HepG2 (cell line): ENCODE measurements around the gene GPR31. TPM values are rescaled to one million over a fixed set of nuclear protein-coding genes. Genes with fewer than 3 reads are reported as not detected.

Experiments
- ATAC-seq: fragments of 200-7000 bp; cut with Tn5 transposase; 3 replicates; pipeline ENCODE4 v1.9.1; 2020; ENCODE audit warnings: mild to moderate bottlenecking, moderate library complexity
- BruUV-seq: library from RNA; stranded (reverse); fragments of 400-500 nt; replicated peaks from 2 replicates; lab custom pipeline; 2021; lab: Mats Ljungman, UMichigan
- CTCF ChIA-PET: fragments of 300-600 bp; formaldehyde crosslinking; extraction: SDS; loops from one replicate; lab custom pipeline; 2021; ENCODE audit warnings: low total read pairs, inconsistent platforms, low intra/inter-chr PET ratio; lab: Yijun Ruan, JAX
- POLR2A ChIA-PET: fragments of 350-600 bp; sonication (Branson Sonifier 250); formaldehyde crosslinking; loops from one replicate; lab custom pipeline; 2020; ENCODE audit warnings: antibody characterized with exemption, inconsistent platforms; lab: Yijun Ruan, JAX
- DNase-seq: peaks from one replicate; pipeline ENCODE4 v3.0.0-alpha.2; 2015; ENCODE audit warnings: low spot score
- FAIRE-seq: peaks from 3 replicates; lab custom pipeline; 2011; peaks lifted over from hg19 to GRCh38; lab: Jason Lieb, UNC
- H2AFZ ChIP-seq: one replicate; pipeline ENCODE4 v1.6.1; 2011; ENCODE audit warnings: low read length, inconsistent platforms
- H3K27ac ChIP-seq: fragments of 300-600 bp; 3 replicates; pipeline ENCODE4 v1.8.0; 2011; ENCODE audit warnings: mixed run types, mild to moderate bottlenecking, mixed read lengths, low read length, inconsistent platforms; ENCODE audit not compliant: insufficient read depth; ENCODE audit errors: extremely low read length
- H3K27me3 ChIP-seq, 2 experiments: fragments of 200-600 bp in 1 of 2; 2 replicates in 1 of 2; 3 replicates in 1 of 2; pipeline versions ENCODE4 v1.6.0 to v1.8.0; 2011; ENCODE audit warnings: low read length in 2 of 2, mild to moderate bottlenecking in 2 of 2, moderate library complexity in 2 of 2, inconsistent platforms in 1 of 2; ENCODE audit not compliant: insufficient read depth in 2 of 2, control insufficient read depth in 1 of 2
- H3K36me3 ChIP-seq, 2 experiments: fragments of 200-600 bp in 1 of 2; replicated peaks in 1 of 2; 2 replicates in 1 of 2; 3 replicates in 1 of 2; pipeline versions ENCODE4 v1.5.1 to v1.8.0; 2011; ENCODE audit warnings: low read length in 2 of 2, inconsistent platforms in 1 of 2; ENCODE audit not compliant: insufficient read depth in 2 of 2, control insufficient read depth in 1 of 2
- H3K4me1 ChIP-seq: 2 replicates; pipeline ENCODE4 v1.5.1; 2012; ENCODE audit warnings: low read length, inconsistent platforms; ENCODE audit not compliant: insufficient read depth
- H3K4me2 ChIP-seq: 2 replicates; pipeline ENCODE4 v1.6.0; 2011; ENCODE audit warnings: low read depth, low read length, inconsistent platforms
- H3K4me3 ChIP-seq, 3 experiments: fragments of 200-600 bp in 1 of 3; sonication (generic), shearing (Covaris generic) in 1 of 3; replicated peaks in 1 of 3; 2 replicates each; pipeline ENCODE4 v1.5.1; 2011 to 2016; ENCODE audit warnings: low read length in 3 of 3, inconsistent platforms in 2 of 3, low read depth in 2 of 3, mild to moderate bottlenecking in 2 of 3, control low read depth in 1 of 3, mixed read lengths in 1 of 3; ENCODE audit not compliant: insufficient read depth in 1 of 3
- H3K79me2 ChIP-seq: one replicate; pipeline ENCODE4 v1.6.1; 2011; ENCODE audit warnings: low read length, inconsistent platforms; ENCODE audit not compliant: insufficient read depth
- H3K9ac ChIP-seq: 2 replicates; pipeline ENCODE4 v1.6.0; 2011; ENCODE audit warnings: mild to moderate bottlenecking, low read depth, low read length, inconsistent platforms; ENCODE audit not compliant: insufficient read depth
- H3K9me3 ChIP-seq: 2 replicates; pipeline ENCODE4 v1.5.1; 2012; ENCODE audit warnings: mild to moderate bottlenecking, low read length
- H4K20me1 ChIP-seq: 2 replicates; pipeline ENCODE4 v1.6.0; 2011; ENCODE audit warnings: inconsistent platforms, mild to moderate bottlenecking, low read length, moderate library complexity; ENCODE audit not compliant: insufficient read depth
- BCL3 ChIP-seq: sonication (generic); formaldehyde crosslinking; IDR thresholded peaks from 2 replicates; pipeline ENCODE4 v1.5.1; 2020; ENCODE audit warnings: mild to moderate bottlenecking, missing genetic modification reagents, moderate library complexity
- HES4 ChIP-seq: sonication (generic); formaldehyde crosslinking; IDR thresholded peaks from 2 replicates; pipeline ENCODE4 v1.9.0; 2021; ENCODE audit warnings: mild to moderate bottlenecking, missing genetic modification reagents, borderline replicate concordance
- HIVEP1 ChIP-seq: sonication (generic); formaldehyde crosslinking; IDR thresholded peaks from 2 replicates; pipeline ENCODE4 v1.4.0; 2020; ENCODE audit warnings: mild to moderate bottlenecking, missing genetic modification reagents
- KDM5B ChIP-seq: sonication (generic); formaldehyde crosslinking; IDR thresholded peaks from 2 replicates; pipeline ENCODE4 v1.4.0; 2020; ENCODE audit warnings: missing genetic modification reagents, mild to moderate bottlenecking, borderline replicate concordance
- MTA3 ChIP-seq: sonication (generic); formaldehyde crosslinking; IDR thresholded peaks from 2 replicates; pipeline ENCODE4 v1.4.0; 2020; ENCODE audit warnings: missing genetic modification reagents
- RXRB ChIP-seq: IDR thresholded peaks from 2 replicates; pipeline ENCODE4 v1.6.1; 2016; ENCODE audit warnings: borderline replicate concordance, missing genetic modification reagents, missing compliant biosample characterization
- ZFP91 ChIP-seq: sonication (generic); formaldehyde crosslinking; IDR thresholded peaks from 2 replicates; pipeline ENCODE4 v1.9.0; 2022; ENCODE audit warnings: missing genetic modification reagents, mild to moderate bottlenecking, borderline replicate concordance
- ZNF17 ChIP-seq: sonication (generic); formaldehyde crosslinking; IDR thresholded peaks from 2 replicates; pipeline ENCODE4 v1.5.0; 2020; ENCODE audit warnings: mild to moderate bottlenecking, missing genetic modification reagents
- ZNF205 ChIP-seq: IDR thresholded peaks from 2 replicates; pipeline ENCODE4 v1.6.1; 2018; ENCODE audit warnings: missing biosample characterization, missing genetic modification reagents
- ZNF337 ChIP-seq: sonication (generic); formaldehyde crosslinking; IDR thresholded peaks from 2 replicates; pipeline ENCODE4 v1.5.1; 2020; ENCODE audit warnings: missing genetic modification reagents, low read depth, mild to moderate bottlenecking, borderline replicate concordance
- ZNF441 ChIP-seq: sonication (generic); formaldehyde crosslinking; IDR thresholded peaks from 2 replicates; pipeline ENCODE4 v1.7.0; 2021; ENCODE audit warnings: missing genetic modification reagents, borderline replicate concordance
- ZNF687 ChIP-seq: sonication (generic); formaldehyde crosslinking; IDR thresholded peaks from 2 replicates; pipeline ENCODE4 v1.5.1; 2020; ENCODE audit warnings: mild to moderate bottlenecking, missing genetic modification reagents, moderate library complexity
- ZNF850 ChIP-seq: sonication (generic); formaldehyde crosslinking; conservative IDR thresholded peaks from 2 replicates; pipeline ENCODE4 v1.9.0; 2021; ENCODE audit warnings: mild to moderate bottlenecking, missing genetic modification reagents
- WGBS: methylation state at CpG from one replicate; pipeline ENCODE4 v1.1.6; 2017; ENCODE audit warnings: low lambda C conversion rate; 5-methylcytosine and 5-hydroxymethylcytosine counted together
- in situ Hi-C: cut with HindIII; loops from 2 replicates; pipeline ENCODE4 v1.10.0; 2017; ENCODE audit warnings: low pct_unique_long_range_greater_than_20kb; ENCODE audit not compliant: extremely low pct_ligation_motif_present
- intact Hi-C: fragments of 100-400 bp; cut with micrococcal nuclease; formaldehyde crosslinking; loops from one replicate; pipeline ENCODE4 v1.10.0; 2022; ENCODE audit not compliant: unreplicated experiment
- polyA plus RNA-seq, 8 experiments: library from polyadenylated mRNA; depleted of rRNA in 3 of 8; stranded (reverse) in 7 of 8; unstranded in 1 of 8; fragments of >200 nt; fragmentation: Illumina TruSeq in 4 of 8; extraction: Trizol in 4 of 8; gene quantifications; 2 replicates each; pipeline versions ENCODE4 v1.2.1 to v1.2.3, GENCODE V29; 2011 to 2016; ENCODE audit warnings: low read depth in 4 of 8, missing spikeins in 1 of 8, mixed read lengths in 1 of 8; ENCODE audit not compliant: insufficient read depth in 1 of 8
- total RNA-seq, 5 experiments: library from RNA; depleted of rRNA; stranded (reverse); fragments of >200 nt; fragmentation: Illumina TruSeq; extraction: Trizol; gene quantifications; 2 replicates each; pipeline ENCODE4 v1.2.3, GENCODE V29; 2016; ENCODE audit warnings: low read depth in 1 of 5
- TF ChIP-seq, protein P1 (sequence below): sonication (generic); formaldehyde crosslinking; IDR thresholded peaks from 2 replicates; pipeline ENCODE4 v1.5.1; 2020; ENCODE audit warnings: missing genetic modification reagents, mild to moderate bottlenecking, borderline replicate concordance

The GPR31 gene
- total and polyA plus RNA-seq, 2 of the 13 experiments (the other 11 are each of a cell fraction or from before 2014, with no cell fraction given): not detected

DNA sequence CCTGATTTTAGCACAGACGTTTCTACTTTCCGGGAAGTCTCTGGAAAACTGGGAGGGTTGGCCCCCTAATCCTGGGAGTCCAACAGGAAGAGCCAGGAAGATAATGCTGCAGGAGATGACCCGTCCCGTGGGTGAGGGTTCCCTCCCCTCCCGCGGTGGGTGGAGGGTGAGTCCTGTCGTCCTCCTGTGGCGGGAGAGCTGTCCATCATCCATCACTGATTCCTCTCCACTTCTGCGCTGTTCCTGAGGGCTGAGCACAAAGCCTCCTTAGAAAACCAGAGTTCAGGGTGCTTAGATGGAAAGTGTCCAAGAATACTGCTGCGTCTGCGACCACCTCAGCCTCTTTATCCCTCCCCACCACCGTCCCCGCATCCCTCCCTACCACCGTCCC lies 40.9 kb downstream of the GPR31 start (continued):
- TF ChIP-seq ZNF337 (CRISPR knock-in tag) (no peak), ZNF205 (CRISPR knock-in tag) (no peak), ZNF687 (CRISPR knock-in tag) (peak; percentile 20; the same call in 1 of the 2 replicates), BCL3 (CRISPR knock-in tag) (no peak)

GRCh38 chr6:167116109-167116837 lies 41.5 kb downstream of the GPR31 start:
- no peak for FAIRE-seq
- Histone ChIP-seq H3K4me1 (peaks cover 32% of the 10 kb centered on the region), H3K27ac (no peak overlapping the region), H3K4me2 (peak overlapping the region; percentile 46), H3K4me3 (peak overlapping the region in 1 of 3 experiments; percentile 7; a peak in 1 of 6 replicates), H4K20me1 (no peaks in the 10 kb centered on the region), H3K9me3 (peaks cover 10% of the 10 kb centered on the region), H3K79me2 (no peaks in the 10 kb centered on the region), H3K36me3 (no peaks in the 10 kb centered on the region), H3K9ac (no peak overlapping the region), H3K27me3 (peaks cover 2 to 43% of the 10 kb centered on the region in 2 experiments; a peak in 4 of 5 replicates), H2AFZ (no peak overlapping the region)
- in situ Hi-C loops (no loop called here), intact Hi-C loops (no loop called here)
- no TSS peak for BruUV-seq
- ATAC-seq: peak; percentile 51
- no peak for DNase-seq
- POLR2A ChIA-PET: interaction anchor here (0.7 kb wide), 1 partner anchor 162 kb away, joined by 3 read pairs; no protein-coding TSS in a partner anchor
- CTCF ChIA-PET: no interaction called here
- WGBS: 62% methylated on average over 25 of the region's 25 CpGs
- TF ChIP-seq ZNF17 (CRISPR knock-in tag): no peak
- no peak for TF ChIP-seq RXRB
- TF ChIP-seq ZFP91 (CRISPR knock-in tag): peak; percentile 25; the same call in 1 of the 2 replicates
- TF ChIP-seq MTA3 (CRISPR knock-in tag): no peak
- TF ChIP-seq, protein P1, sequence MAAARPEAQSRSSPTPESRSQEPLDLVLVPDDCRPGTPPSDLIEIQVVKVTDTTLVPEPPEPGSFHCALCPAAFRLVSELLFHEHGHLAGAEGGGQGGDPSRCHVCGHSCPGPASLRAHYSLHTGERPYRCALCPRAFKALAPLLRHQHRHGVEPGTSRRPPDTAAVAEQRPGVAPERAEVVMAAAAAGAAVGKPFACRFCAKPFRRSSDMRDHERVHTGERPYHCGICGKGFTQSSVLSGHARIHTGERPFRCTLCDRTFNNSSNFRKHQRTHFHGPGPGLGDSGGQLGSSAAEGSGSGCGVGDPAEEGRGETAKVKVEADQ (CRISPR knock-in tag): no peak
- no peak for TF ChIP-seq HIVEP1
- TF ChIP-seq ZNF850 (CRISPR knock-in tag): no peak
- no peak for TF ChIP-seq ZNF441 (CRISPR knock-in tag)
- TF ChIP-seq HES4 (CRISPR knock-in tag): no peak
- 0 out of 2 replicates have a peak, but pooled peaks have one; percentile 23 for TF ChIP-seq KDM5B
